Measurements from ENCODE around the gene MAPK7.

Gene MAPK7

GRCh38 chr17:19378416-19379360 is at the start of gene MAPK7 (continued):
- TF ChIP-seq, protein P1, sequence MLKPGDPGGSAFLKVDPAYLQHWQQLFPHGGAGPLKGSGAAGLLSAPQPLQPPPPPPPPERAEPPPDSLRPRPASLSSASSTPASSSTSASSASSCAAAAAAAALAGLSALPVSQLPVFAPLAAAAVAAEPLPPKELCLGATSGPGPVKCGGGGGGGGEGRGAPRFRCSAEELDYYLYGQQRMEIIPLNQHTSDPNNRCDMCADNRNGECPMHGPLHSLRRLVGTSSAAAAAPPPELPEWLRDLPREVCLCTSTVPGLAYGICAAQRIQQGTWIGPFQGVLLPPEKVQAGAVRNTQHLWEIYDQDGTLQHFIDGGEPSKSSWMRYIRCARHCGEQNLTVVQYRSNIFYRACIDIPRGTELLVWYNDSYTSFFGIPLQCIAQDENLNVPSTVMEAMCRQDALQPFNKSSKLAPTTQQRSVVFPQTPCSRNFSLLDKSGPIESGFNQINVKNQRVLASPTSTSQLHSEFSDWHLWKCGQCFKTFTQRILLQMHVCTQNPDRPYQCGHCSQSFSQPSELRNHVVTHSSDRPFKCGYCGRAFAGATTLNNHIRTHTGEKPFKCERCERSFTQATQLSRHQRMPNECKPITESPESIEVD (tag by site-specific recombination; IDR thresholded peaks at IDR 0.05), result no peak
- no peak for TF ChIP-seq ZNF658 (tag by site-specific recombination; IDR thresholded peaks at IDR 0.05)
- TF ChIP-seq ZBTB48 (tag by site-specific recombination; IDR thresholded peaks at IDR 0.05), result no peak
- no peak for TF ChIP-seq ZBTB1 (tag by site-specific recombination; IDR thresholded peaks at IDR 0.05)
- no peak for TF ChIP-seq ATF2 (tag by site-specific recombination; IDR thresholded peaks at IDR 0.05; ENCODE audit: low read depth)
- peak; percentile 50 for TF ChIP-seq SP3 (tag by site-specific recombination; IDR thresholded peaks at IDR 0.05)
- TF ChIP-seq, protein P2, sequence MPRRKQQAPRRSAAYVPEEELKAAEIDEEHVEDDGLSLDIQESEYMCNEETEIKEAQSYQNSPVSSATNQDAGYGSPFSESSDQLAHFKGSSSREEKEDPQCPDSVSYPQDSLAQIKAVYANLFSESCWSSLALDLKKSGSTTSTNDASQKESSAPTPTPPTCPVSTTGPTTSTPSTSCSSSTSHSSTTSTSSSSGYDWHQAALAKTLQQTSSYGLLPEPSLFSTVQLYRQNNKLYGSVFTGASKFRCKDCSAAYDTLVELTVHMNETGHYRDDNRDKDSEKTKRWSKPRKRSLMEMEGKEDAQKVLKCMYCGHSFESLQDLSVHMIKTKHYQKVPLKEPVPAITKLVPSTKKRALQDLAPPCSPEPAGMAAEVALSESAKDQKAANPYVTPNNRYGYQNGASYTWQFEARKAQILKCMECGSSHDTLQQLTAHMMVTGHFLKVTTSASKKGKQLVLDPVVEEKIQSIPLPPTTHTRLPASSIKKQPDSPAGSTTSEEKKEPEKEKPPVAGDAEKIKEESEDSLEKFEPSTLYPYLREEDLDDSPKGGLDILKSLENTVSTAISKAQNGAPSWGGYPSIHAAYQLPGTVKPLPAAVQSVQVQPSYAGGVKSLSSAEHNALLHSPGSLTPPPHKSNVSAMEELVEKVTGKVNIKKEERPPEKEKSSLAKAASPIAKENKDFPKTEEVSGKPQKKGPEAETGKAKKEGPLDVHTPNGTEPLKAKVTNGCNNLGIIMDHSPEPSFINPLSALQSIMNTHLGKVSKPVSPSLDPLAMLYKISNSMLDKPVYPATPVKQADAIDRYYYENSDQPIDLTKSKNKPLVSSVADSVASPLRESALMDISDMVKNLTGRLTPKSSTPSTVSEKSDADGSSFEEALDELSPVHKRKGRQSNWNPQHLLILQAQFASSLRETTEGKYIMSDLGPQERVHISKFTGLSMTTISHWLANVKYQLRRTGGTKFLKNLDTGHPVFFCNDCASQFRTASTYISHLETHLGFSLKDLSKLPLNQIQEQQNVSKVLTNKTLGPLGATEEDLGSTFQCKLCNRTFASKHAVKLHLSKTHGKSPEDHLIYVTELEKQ (tag by site-specific recombination; IDR thresholded peaks at IDR 0.05; ENCODE audit: borderline replicate concordance), result no peak
- TF ChIP-seq TRIM28 (IDR thresholded peaks at IDR 0.05; ENCODE audit: borderline replicate concordance, low read length), result no peak
- TF ChIP-seq ZNF311 (tag by site-specific recombination; IDR thresholded peaks at IDR 0.05; ENCODE audit: borderline replicate concordance), result no peak
- TF ChIP-seq ZNF146 (tag by site-specific recombination; IDR thresholded peaks at IDR 0.05), result no peak
- no peak for TF ChIP-seq OSR2 (tag by site-specific recombination; IDR thresholded peaks at IDR 0.05)
- no peak for TF ChIP-seq REPIN1 (tag by site-specific recombination; IDR thresholded peaks at IDR 0.05; ENCODE audit: low read depth)
- no peak for TF ChIP-seq ZNF585B (tag by site-specific recombination; IDR thresholded peaks at IDR 0.05)
- no peak for TF ChIP-seq ZNF670 (tag by site-specific recombination; IDR thresholded peaks at IDR 0.05; ENCODE audit: low read depth)
- TF ChIP-seq, protein P3, sequence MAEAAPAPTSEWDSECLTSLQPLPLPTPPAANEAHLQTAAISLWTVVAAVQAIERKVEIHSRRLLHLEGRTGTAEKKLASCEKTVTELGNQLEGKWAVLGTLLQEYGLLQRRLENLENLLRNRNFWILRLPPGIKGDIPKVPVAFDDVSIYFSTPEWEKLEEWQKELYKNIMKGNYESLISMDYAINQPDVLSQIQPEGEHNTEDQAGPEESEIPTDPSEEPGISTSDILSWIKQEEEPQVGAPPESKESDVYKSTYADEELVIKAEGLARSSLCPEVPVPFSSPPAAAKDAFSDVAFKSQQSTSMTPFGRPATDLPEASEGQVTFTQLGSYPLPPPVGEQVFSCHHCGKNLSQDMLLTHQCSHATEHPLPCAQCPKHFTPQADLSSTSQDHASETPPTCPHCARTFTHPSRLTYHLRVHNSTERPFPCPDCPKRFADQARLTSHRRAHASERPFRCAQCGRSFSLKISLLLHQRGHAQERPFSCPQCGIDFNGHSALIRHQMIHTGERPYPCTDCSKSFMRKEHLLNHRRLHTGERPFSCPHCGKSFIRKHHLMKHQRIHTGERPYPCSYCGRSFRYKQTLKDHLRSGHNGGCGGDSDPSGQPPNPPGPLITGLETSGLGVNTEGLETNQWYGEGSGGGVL (tag by site-specific recombination; IDR thresholded peaks at IDR 0.05), result no peak
- TF ChIP-seq ZNF473 (tag by site-specific recombination; IDR thresholded peaks at IDR 0.05), result no peak
- TF ChIP-seq, protein P4, sequence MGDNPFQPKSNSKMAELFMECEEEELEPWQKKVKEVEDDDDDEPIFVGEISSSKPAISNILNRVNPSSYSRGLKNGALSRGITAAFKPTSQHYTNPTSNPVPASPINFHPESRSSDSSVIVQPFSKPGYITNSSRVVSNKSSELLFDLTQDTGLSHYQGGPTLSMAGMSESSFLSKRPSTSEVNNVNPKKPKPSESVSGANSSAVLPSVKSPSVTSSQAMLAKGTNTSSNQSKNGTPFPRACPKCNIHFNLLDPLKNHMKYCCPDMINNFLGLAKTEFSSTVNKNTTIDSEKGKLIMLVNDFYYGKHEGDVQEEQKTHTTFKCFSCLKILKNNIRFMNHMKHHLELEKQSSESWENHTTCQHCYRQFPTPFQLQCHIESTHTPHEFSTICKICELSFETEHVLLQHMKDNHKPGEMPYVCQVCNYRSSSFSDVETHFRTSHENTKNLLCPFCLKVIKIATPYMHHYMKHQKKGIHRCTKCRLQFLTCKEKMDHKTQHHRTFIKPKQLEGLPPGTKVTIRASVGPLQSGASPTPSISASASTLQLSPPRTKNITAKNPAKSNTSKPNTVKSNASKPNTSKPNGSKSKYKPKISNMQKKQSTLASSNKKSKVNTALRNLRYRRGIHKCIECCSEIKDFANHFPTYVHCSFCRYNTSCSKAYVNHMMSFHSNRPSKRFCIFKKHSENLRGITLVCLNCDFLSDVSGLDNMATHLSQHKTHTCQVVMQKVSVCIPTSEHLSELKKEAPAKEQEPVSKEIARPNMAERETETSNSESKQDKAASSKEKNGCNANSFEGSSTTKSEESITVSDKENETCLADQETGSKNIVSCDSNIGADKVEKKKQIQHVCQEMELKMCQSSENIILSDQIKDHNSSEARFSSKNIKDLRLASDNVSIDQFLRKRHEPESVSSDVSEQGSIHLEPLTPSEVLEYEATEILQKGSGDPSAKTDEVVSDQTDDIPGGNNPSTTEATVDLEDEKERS (tag by site-specific recombination; IDR thresholded peaks at IDR 0.05), result no peak
- TF ChIP-seq ZNF155 (tag by site-specific recombination; IDR thresholded peaks at IDR 0.05), result no peak
- no peak for TF ChIP-seq ZNF274 (IDR thresholded peaks at IDR 0.05; ENCODE audit: low read length)
- TF ChIP-seq ZNF274 (tag by site-specific recombination; IDR thresholded peaks at IDR 0.05; ENCODE audit: borderline replicate concordance), result no peak
- no peak for TF ChIP-seq TCF7L2 (IDR thresholded peaks at IDR 0.05; ENCODE audit: borderline replicate concordance, low read depth, low read length)
- TF ChIP-seq ZNF426 (tag by site-specific recombination; IDR thresholded peaks at IDR 0.05), result no peak
- no peak for TF ChIP-seq ZNF202 (tag by site-specific recombination; IDR thresholded peaks at IDR 0.05; ENCODE audit: borderline replicate concordance)
- no peak for TF ChIP-seq ZNF148 (tag by site-specific recombination; IDR thresholded peaks at IDR 0.05; ENCODE audit: borderline replicate concordance)
- no peak for TF ChIP-seq ZNF175 (tag by site-specific recombination; IDR thresholded peaks at IDR 0.05)
